ENCODE measurements around the gene MTX3. TPM values are rescaled to one million over a fixed set of nuclear protein-coding genes. Genes with fewer than 3 reads are reported as not detected.

Gene MTX3
- total and polyA plus RNA-seq, 10 of the 15 experiments (the other 5 are each of a cell fraction or from before 2014, with no cell fraction given): 1.8 to 18.9 (median 9.3) TPM

DNA sequence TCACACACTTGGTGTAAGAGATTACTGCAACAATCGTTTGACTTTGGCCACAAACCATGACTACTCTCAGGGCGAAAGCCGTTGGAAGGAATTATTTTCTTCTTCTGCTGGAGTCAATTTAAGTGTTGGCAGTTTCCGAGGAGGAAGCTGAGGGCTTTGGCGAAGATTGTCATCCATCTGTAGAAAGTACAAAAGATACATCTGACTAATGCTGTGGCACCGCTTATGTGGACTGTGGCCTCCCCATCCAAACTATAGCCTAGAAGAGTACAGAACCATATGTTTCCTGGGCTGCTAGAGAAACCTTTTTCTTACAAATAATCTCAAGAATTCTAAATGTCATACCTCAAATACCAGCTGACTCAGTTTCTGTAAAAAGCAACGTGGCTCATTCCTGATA lies 7.4 kb downstream of the MTX3 start:
- no peak for FAIRE-seq
- in situ Hi-C loops (cut with MboI): no loop called here
- no peaks in the 10 kb centered on the region for H3K79me2 ChIP-seq (ENCODE audit: control insufficient read depth, insufficient read depth, low read length)
- no peak overlapping the region for H3K4me3 ChIP-seq
- SMC1A ChIA-PET (ENCODE audit: uncharacterized antibody, unreplicated experiment): no interaction called here
- H3K4me2 ChIP-seq (ENCODE audit: control insufficient read depth, insufficient read depth): no peak overlapping the region
- no peaks in the 10 kb centered on the region for H3K27me3 ChIP-seq (replicated peaks in 1 of 2; ENCODE audit: control insufficient read depth in 2 of 2, insufficient read depth in 2 of 2, low read length in 1 of 2)
- RAD21 ChIA-PET (ENCODE audit: unreplicated experiment): no interaction called here
- intact Hi-C loops (cut with micrococcal nuclease; ENCODE audit: unreplicated experiment): no loop called here
- no peaks in the 10 kb centered on the region for H3K9me3 ChIP-seq (replicated peaks; ENCODE audit: control insufficient read depth, insufficient read depth, low read length)
- H4K20me1 ChIP-seq (ENCODE audit: control insufficient read depth, insufficient read depth): no peaks in the 10 kb centered on the region
- 93% methylated on average over 7 of the region's 7 CpGs for WGBS (ENCODE audit: insufficient coverage, insufficient replicate concordance, low lambda C conversion rate, missing lambda C conversion rate)
- POLR2A ChIA-PET: interaction anchor here (0.6 kb wide), 2 partner anchors 415 to 1217 kb away, joined by 3 read pairs; no protein-coding TSS in a partner anchor
- H2AFZ ChIP-seq (ENCODE audit: control insufficient read depth, low read depth, low read length): no peak overlapping the region
- TF ChIP-seq MEF2B (IDR thresholded peaks at IDR 0.05; ENCODE audit: partially characterized antibody, poor library complexity, severe bottlenecking): no peak
- TF ChIP-seq SREBF2 (IDR thresholded peaks at IDR 0.05; ENCODE audit: low read length): no peak
- TF ChIP-seq ZSCAN29 (IDR thresholded peaks at IDR 0.05): no peak
- no peak for TF ChIP-seq DPF2 (IDR thresholded peaks at IDR 0.05)
- no peak for TF ChIP-seq BCL11A (IDR thresholded peaks at IDR 0.05; ENCODE audit: low read depth, low read length)
- TF ChIP-seq, protein P1, sequence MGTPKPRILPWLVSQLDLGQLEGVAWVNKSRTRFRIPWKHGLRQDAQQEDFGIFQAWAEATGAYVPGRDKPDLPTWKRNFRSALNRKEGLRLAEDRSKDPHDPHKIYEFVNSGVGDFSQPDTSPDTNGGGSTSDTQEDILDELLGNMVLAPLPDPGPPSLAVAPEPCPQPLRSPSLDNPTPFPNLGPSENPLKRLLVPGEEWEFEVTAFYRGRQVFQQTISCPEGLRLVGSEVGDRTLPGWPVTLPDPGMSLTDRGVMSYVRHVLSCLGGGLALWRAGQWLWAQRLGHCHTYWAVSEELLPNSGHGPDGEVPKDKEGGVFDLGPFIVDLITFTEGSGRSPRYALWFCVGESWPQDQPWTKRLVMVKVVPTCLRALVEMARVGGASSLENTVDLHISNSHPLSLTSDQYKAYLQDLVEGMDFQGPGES (IDR thresholded peaks at IDR 0.05): no peak
- no peak for TF ChIP-seq NFYB (IDR thresholded peaks at IDR 0.05; ENCODE audit: insufficient read depth, low read depth, low read length)
- TF ChIP-seq NFYA (IDR thresholded peaks at IDR 0.05; ENCODE audit: borderline replicate concordance, low read depth, low read length): no peak
- no peak for TF ChIP-seq FOXK2 (IDR thresholded peaks at IDR 0.05)
- H3K36me3 ChIP-seq (ENCODE audit: control insufficient read depth in 2 of 2, insufficient read depth in 2 of 2, low read length in 1 of 2): peaks cover 0 to 14% of the 10 kb centered on the region in 2 experiments; a peak in 2 of 4 replicates
- no peak overlapping the region for H3K27ac ChIP-seq (ENCODE audit: control insufficient read depth, insufficient read depth)
- H3K4me1 ChIP-seq (ENCODE audit: control insufficient read depth, insufficient read depth, low read length): no peaks in the 10 kb centered on the region
- no peak for ATAC-seq
- CTCF ChIA-PET: interaction anchor here (0.6 to 1.3 kb wide), 2 partner anchors 99 to 313 kb away, joined by 3 to 4 read pairs; no protein-coding TSS in a partner anchor
- no peak for DNase-seq (ENCODE audit: low read depth, low spot score)
- no peak overlapping the region for H3K9ac ChIP-seq (ENCODE audit: control insufficient read depth, insufficient read depth, low read length)
- BruUV-seq (replicated peaks): no TSS peak

Data from GM12878 (cell line).